Activated naive CD4-positive, alpha-beta T cell treated with anti-CD3 and anti-CD28 coated beads for 36 hours (primary cell): ENCODE data around the gene HMGCLL1. TPM values are rescaled to one million over a fixed set of nuclear protein-coding genes. Genes with fewer than 3 reads are reported as not detected.

Experiments used
- CTCF ChIA-PET: fragments of 350-600 bp; sonication (Branson Sonifier 250); formaldehyde crosslinking; loops from one replicate; lab custom pipeline; 2021; ENCODE audit warnings: antibody characterized with exemption; lab: Charles Lee
- DNase-seq: peaks from one replicate; pipeline ENCODE4 v3.0.0-alpha.2; 2020
- H3K27ac Mint-ChIP-seq: one replicate; pipeline ENCODE4 v1.8.0; 2021; ENCODE audit warnings: mild to moderate bottlenecking, mixed read lengths
- H3K27me3 Mint-ChIP-seq: one replicate; pipeline ENCODE4 v1.8.0; 2021; ENCODE audit warnings: low read depth, mixed read lengths
- H3K36me3 Mint-ChIP-seq: one replicate; pipeline ENCODE4 v1.8.0; 2021; ENCODE audit warnings: low read depth, mixed read lengths
- H3K4me1 Mint-ChIP-seq: one replicate; pipeline ENCODE4 v1.8.0; 2021; ENCODE audit warnings: low read depth, mixed read lengths
- H3K4me3 Mint-ChIP-seq: one replicate; pipeline ENCODE4 v1.8.0; 2021; ENCODE audit warnings: mild to moderate bottlenecking, moderate library complexity, mixed read lengths
- H3K9me3 Mint-ChIP-seq: one replicate; pipeline ENCODE4 v1.8.0; 2021; ENCODE audit warnings: mixed read lengths
- intact Hi-C: fragments of 100-400 bp; cut with micrococcal nuclease; formaldehyde crosslinking; loops from one replicate; pipeline ENCODE4 v1.15.1; 2023
- total RNA-seq, 2 experiments: library from RNA; stranded (reverse); gene quantifications; one replicate each; pipeline ENCODE4 v1.2.3, GENCODE V29; 2021

HMGCLL1 gene
- total RNA-seq, 2 experiments from 2014 or later: not detected

GRCh38 chr6:55524441-55524840 lies 54.6 kb downstream of the HMGCLL1 start:
- intact Hi-C loops: no loop called here
- no peaks in the 10 kb centered on the region for H3K4me1 Mint-ChIP-seq
- CTCF ChIA-PET: no interaction called here
- DNase-seq: no peak
- H3K27ac Mint-ChIP-seq: no peak overlapping the region
- no peak overlapping the region for H3K4me3 Mint-ChIP-seq
- H3K27me3 Mint-ChIP-seq: no peaks in the 10 kb centered on the region
- H3K36me3 Mint-ChIP-seq: no peaks in the 10 kb centered on the region
- H3K9me3 Mint-ChIP-seq: peaks cover 3% of the 10 kb centered on the region

GRCh38 chr6:55518529-55519060 lies 60.4 kb downstream of the HMGCLL1 start:
- Mint-ChIP-seq H3K4me1 (no peaks in the 10 kb centered on the region), H3K27ac (no peak overlapping the region), H3K36me3 (no peaks in the 10 kb centered on the region), H3K27me3 (no peaks in the 10 kb centered on the region), H3K9me3 (no peaks in the 10 kb centered on the region), H3K4me3 (no peak overlapping the region)
- DNase-seq: no peak
- intact Hi-C loops: no loop called here
- CTCF ChIA-PET: no interaction called here

- Mint-ChIP-seq H3K4me3 (no peak overlapping the region), H3K27me3 (no peaks in the 10 kb centered on the region), H3K27ac (no peak overlapping the region), H3K4me1 (no peaks in the 10 kb centered on the region), H3K36me3 (no peaks in the 10 kb centered on the region), H3K9me3 (peaks cover 3% of the 10 kb centered on the region)
- CTCF ChIA-PET: no interaction called here
- intact Hi-C loops: no loop called here
- DNase-seq: no peak
These were observed 62.3 kb downstream of the HMGCLL1 start for GRCh38 chr6:55516736-55517135.

GRCh38 chr6:55512904-55513303 lies 66.1 kb downstream of the HMGCLL1 start:
- no peaks in the 10 kb centered on the region for H3K27me3 Mint-ChIP-seq
- H3K36me3 Mint-ChIP-seq: no peaks in the 10 kb centered on the region
- DNase-seq: no peak
- CTCF ChIA-PET: no interaction called here
- H3K27ac Mint-ChIP-seq: no peak overlapping the region
- intact Hi-C loops: no loop called here
- H3K4me1 Mint-ChIP-seq: no peaks in the 10 kb centered on the region
- peaks cover 5% of the 10 kb centered on the region for H3K9me3 Mint-ChIP-seq
- no peak overlapping the region for H3K4me3 Mint-ChIP-seq

GRCh38 chr6:55511122-55511800 lies 67.7 kb downstream of the HMGCLL1 start:
- intact Hi-C loops: no loop called here
- Mint-ChIP-seq H3K9me3 (peaks cover 5% of the 10 kb centered on the region), H3K27ac (no peak overlapping the region), H3K4me1 (no peaks in the 10 kb centered on the region), H3K36me3 (no peaks in the 10 kb centered on the region), H3K4me3 (no peak overlapping the region), H3K27me3 (no peaks in the 10 kb centered on the region)
- CTCF ChIA-PET: no interaction called here
- no peak for DNase-seq

- H3K36me3 Mint-ChIP-seq: no peaks in the 10 kb centered on the region
- H3K4me1 Mint-ChIP-seq: no peaks in the 10 kb centered on the region
- intact Hi-C loops: no loop called here
- peaks cover 2% of the 10 kb centered on the region for H3K9me3 Mint-ChIP-seq
- H3K27me3 Mint-ChIP-seq: no peaks in the 10 kb centered on the region
- H3K27ac Mint-ChIP-seq: no peak overlapping the region
- no peak for DNase-seq
- no peak overlapping the region for H3K4me3 Mint-ChIP-seq
- CTCF ChIA-PET: no interaction called here
These were observed 79.4 kb downstream of the HMGCLL1 start for GRCh38 chr6:55499591-55499990.

GRCh38 chr6:55497694-55498093 lies 81.3 kb downstream of the HMGCLL1 start:
- H3K27me3 Mint-ChIP-seq: no peaks in the 10 kb centered on the region
- H3K36me3 Mint-ChIP-seq: no peaks in the 10 kb centered on the region
- intact Hi-C loops: no loop called here
- no peak for DNase-seq
- CTCF ChIA-PET: no interaction called here
- no peak overlapping the region for H3K4me3 Mint-ChIP-seq
- H3K9me3 Mint-ChIP-seq: peaks cover 2% of the 10 kb centered on the region
- H3K4me1 Mint-ChIP-seq: no peaks in the 10 kb centered on the region
- H3K27ac Mint-ChIP-seq: no peak overlapping the region

GRCh38 chr6:55496201-55496600 lies 82.8 kb downstream of the HMGCLL1 start:
- CTCF ChIA-PET: no interaction called here
- H3K9me3 Mint-ChIP-seq: peaks cover 2% of the 10 kb centered on the region
- no peaks in the 10 kb centered on the region for H3K36me3 Mint-ChIP-seq
- no peaks in the 10 kb centered on the region for H3K4me1 Mint-ChIP-seq
- intact Hi-C loops: no loop called here
- no peaks in the 10 kb centered on the region for H3K27me3 Mint-ChIP-seq
- DNase-seq: no peak
- no peak overlapping the region for H3K4me3 Mint-ChIP-seq
- H3K27ac Mint-ChIP-seq: no peak overlapping the region

- Mint-ChIP-seq H3K36me3 (no peaks in the 10 kb centered on the region), H3K27me3 (no peaks in the 10 kb centered on the region), H3K4me3 (no peak overlapping the region), H3K4me1 (no peaks in the 10 kb centered on the region), H3K9me3 (peaks cover 2% of the 10 kb centered on the region), H3K27ac (no peak overlapping the region)
- intact Hi-C loops: no loop called here
- CTCF ChIA-PET: no interaction called here
- no peak for DNase-seq
These were observed 83.7 kb downstream of the HMGCLL1 start for GRCh38 chr6:55495277-55495676.

GRCh38 chr6:55494411-55494810 lies 84.6 kb downstream of the HMGCLL1 start:
- H3K4me3 Mint-ChIP-seq: no peak overlapping the region
- H3K9me3 Mint-ChIP-seq: no peaks in the 10 kb centered on the region
- no peaks in the 10 kb centered on the region for H3K4me1 Mint-ChIP-seq
- DNase-seq: no peak
- H3K27ac Mint-ChIP-seq: no peak overlapping the region
- no peaks in the 10 kb centered on the region for H3K27me3 Mint-ChIP-seq
- no peaks in the 10 kb centered on the region for H3K36me3 Mint-ChIP-seq
- CTCF ChIA-PET: no interaction called here
- intact Hi-C loops: no loop called here

GRCh38 chr6:55492259-55492658 lies 86.7 kb downstream of the HMGCLL1 start:
- no peak for DNase-seq
- H3K4me3 Mint-ChIP-seq: no peak overlapping the region
- H3K4me1 Mint-ChIP-seq: no peaks in the 10 kb centered on the region
- no peaks in the 10 kb centered on the region for H3K27me3 Mint-ChIP-seq
- H3K36me3 Mint-ChIP-seq: no peaks in the 10 kb centered on the region
- intact Hi-C loops: no loop called here
- H3K27ac Mint-ChIP-seq: no peak overlapping the region
- no peaks in the 10 kb centered on the region for H3K9me3 Mint-ChIP-seq
- CTCF ChIA-PET: no interaction called here

GRCh38 chr6:55490871-55491270 lies 88.1 kb downstream of the HMGCLL1 start:
- H3K36me3 Mint-ChIP-seq: no peaks in the 10 kb centered on the region
- no peak overlapping the region for H3K27ac Mint-ChIP-seq
- H3K4me3 Mint-ChIP-seq: no peak overlapping the region
- intact Hi-C loops: no loop called here
- CTCF ChIA-PET: no interaction called here
- H3K9me3 Mint-ChIP-seq: no peaks in the 10 kb centered on the region
- no peak for DNase-seq
- H3K4me1 Mint-ChIP-seq: no peaks in the 10 kb centered on the region
- H3K27me3 Mint-ChIP-seq: no peaks in the 10 kb centered on the region

- intact Hi-C loops: no loop called here
- CTCF ChIA-PET: no interaction called here
- no peaks in the 10 kb centered on the region for H3K27me3 Mint-ChIP-seq
These were observed 104.6 kb downstream of the HMGCLL1 start for GRCh38 chr6:55474382-55474781.

More at GRCh38 chr6:55474382-55474781, 104.6 kb downstream of the HMGCLL1 start:
- no peak overlapping the region for H3K4me3 Mint-ChIP-seq
- H3K9me3 Mint-ChIP-seq: peaks cover 2% of the 10 kb centered on the region
- no peaks in the 10 kb centered on the region for H3K4me1 Mint-ChIP-seq
- no peaks in the 10 kb centered on the region for H3K36me3 Mint-ChIP-seq
- DNase-seq: no peak
- no peak overlapping the region for H3K27ac Mint-ChIP-seq
